Activated T-helper 1 cell treated with Interleukin-2 at 50 U/mL for 16 hours (primary cell): ENCODE results near the gene ASTL.

Experiments
- DNase-seq: peaks from one replicate; pipeline ENCODE4 v3.0.0-alpha.2; 2020; ENCODE audit warnings: low read depth

ASTL gene

GRCh38 chr2:96129528-96130120 is 8.7 kb downstream of the ASTL start:
- no peak for DNase-seq

GRCh38 chr2:96128456-96128855 is 9.8 kb downstream of the ASTL start:
- DNase-seq = no peak

GRCh38 chr2:96124406-96125265 is 13.7 kb downstream of the ASTL start:
- DNase-seq = no peak

GRCh38 chr2:96123936-96124335 is 14.4 kb downstream of the ASTL start:
- no peak for DNase-seq

GRCh38 chr2:96123290-96123689 is 15.0 kb downstream of the ASTL start:
- DNase-seq = no peak

GRCh38 chr2:96122391-96122790 is 15.9 kb downstream of the ASTL start:
- no peak for DNase-seq

- DNase-seq = no peak
Observed at GRCh38 chr2:96121414-96121813, 16.9 kb downstream of the ASTL start.

- no peak for DNase-seq
Observed at GRCh38 chr2:96120991-96121390, 17.3 kb downstream of the ASTL start.

GRCh38 chr2:96120091-96120720 is 18.1 kb downstream of the ASTL start:
- no peak for DNase-seq

GRCh38 chr2:96119389-96119751 is 18.9 kb downstream of the ASTL start:
- no peak for DNase-seq

GRCh38 chr2:96118698-96119388 is 19.5 kb downstream of the ASTL start:
- DNase-seq = no peak

- DNase-seq = no peak
Observed at GRCh38 chr2:96117701-96118588, 20.4 kb downstream of the ASTL start.

- peak; percentile 53 for DNase-seq
Observed at GRCh38 chr2:96116879-96117533, 21.3 kb downstream of the ASTL start.

GRCh38 chr2:96116424-96116878 is 21.9 kb downstream of the ASTL start, which contains the start of gene ADRA2B:
Gene ADRA2B (minus strand): TSS chr2:96116571. CDS start chr2:96116149, 422 bp downstream.
- peak; percentile 67 for DNase-seq

GRCh38 chr2:96115631-96116423 is 22.5 kb downstream of the ASTL start:
- DNase-seq = no peak

- no peak for DNase-seq
Observed at GRCh38 chr2:96114903-96115581, 23.3 kb downstream of the ASTL start.

- no peak for DNase-seq
Observed at GRCh38 chr2:96114546-96114902, 23.8 kb downstream of the ASTL start.

- no peak for DNase-seq
Observed at GRCh38 chr2:96113951-96114350, 24.4 kb downstream of the ASTL start.

- no peak for DNase-seq
Observed at GRCh38 chr2:96113367-96113677, 25.0 kb downstream of the ASTL start.
